Peyer's patch (tissue), 4 donors: ENCODE data around the gene MIR17HG. TPM values are rescaled to one million over a fixed set of nuclear protein-coding genes. Genes with fewer than 3 reads are reported as not detected.

ENCODE experiments used
- DNase-seq, 3 donors: peaks; one replicate each; pipeline ENCODE4 v3.0.0-alpha.2; 2017 to 2019
- H3K27ac ChIP-seq, 4 donors: fragments of 200-600 bp; sonication (generic); one replicate each; pipeline ENCODE4 v1.5.1; 2016 to 2019
- H3K27me3 ChIP-seq, 2 donors: fragments of 200-600 bp; sonication (generic); one replicate each; pipeline ENCODE4 v1.5.1; 2019
- H3K36me3 ChIP-seq, 3 donors: fragments of 200-600 bp; sonication (generic); one replicate each; pipeline ENCODE4 v1.5.1; 2016 to 2019
- H3K4me1 ChIP-seq, 4 donors: fragments of 200-600 bp; sonication (generic); one replicate each; pipeline ENCODE4 v1.5.1; 2016 to 2019
- H3K4me3 ChIP-seq, 4 donors: fragments of 200-600 bp; sonication (generic); 1 replicate in 3 of 4; 2 replicates in 1 of 4; pipeline ENCODE4 v1.5.1; 2016 to 2019; ENCODE audit warnings: mild to moderate bottlenecking in 1 of 4
- H3K9me3 ChIP-seq, 4 donors: fragments of 200-600 bp; sonication (generic); one replicate each; pipeline ENCODE4 v1.5.1; 2016 to 2019; ENCODE audit warnings: mild to moderate bottlenecking in 1 of 4
- CTCF ChIP-seq, 6 experiments: fragments of 450-650 bp in 4 of 6; fragments of 200-600 bp in 2 of 6; sonication (generic) in 1 of 6; IDR thresholded peaks; one replicate each; pipeline ENCODE4 v1.5.1; 2017 to 2019; ENCODE audit warnings: antibody characterized with exemption in 6 of 6, mild to moderate bottlenecking in 3 of 6, moderate library complexity in 1 of 6
- POLR2A ChIP-seq, 2 donors: fragments of 450-650 bp; IDR thresholded peaks; one replicate each; pipeline ENCODE4 v1.5.1; 2017; ENCODE audit warnings: antibody characterized with exemption in 2 of 2, mild to moderate bottlenecking in 2 of 2, moderate library complexity in 2 of 2
- total RNA-seq, 4 donors: library from RNA; depleted of rRNA; stranded (reverse); fragments of >200 nt; gene quantifications; one replicate each; pipeline ENCODE4 v1.1.0, GENCODE V29; 2016

Gene MIR17HG
- total RNA-seq, 4 donors from 2014 or later: 0.88 to 10.4 (median 4.5) TPM

DNA sequence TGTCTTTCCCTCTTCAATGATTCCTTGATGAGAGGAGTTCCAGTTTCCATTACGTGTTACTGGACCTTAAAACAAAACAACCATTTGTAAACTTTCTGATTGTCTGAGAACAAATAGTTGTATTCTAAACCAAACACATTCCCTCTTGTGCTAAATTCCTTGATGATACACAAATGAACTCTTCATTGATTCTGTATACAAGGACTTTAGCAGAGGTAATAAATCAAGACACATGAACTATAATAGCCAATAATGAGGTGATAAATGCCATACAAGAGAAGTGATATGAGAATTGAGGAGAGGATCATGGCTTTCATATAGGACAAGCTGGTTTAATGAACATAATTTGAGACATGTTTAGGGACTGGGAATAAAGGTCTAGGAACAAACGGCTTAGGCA, 37.4 kb downstream of the MIR17HG start:
- Histone ChIP-seq H3K9me3 (no peaks in the 10 kb centered on the region), H3K27me3 (no peaks in the 10 kb centered on the region), H3K27ac (no peak overlapping the region), H3K4me3 (no peak overlapping the region), H3K4me1 (no peaks in the 10 kb centered on the region), H3K36me3 (no peaks in the 10 kb centered on the region)
- no peak for DNase-seq
- TF ChIP-seq POLR2A (IDR thresholded peaks at IDR 0.05) (no peak), CTCF (IDR thresholded peaks at IDR 0.05) (no peak)

DNA sequence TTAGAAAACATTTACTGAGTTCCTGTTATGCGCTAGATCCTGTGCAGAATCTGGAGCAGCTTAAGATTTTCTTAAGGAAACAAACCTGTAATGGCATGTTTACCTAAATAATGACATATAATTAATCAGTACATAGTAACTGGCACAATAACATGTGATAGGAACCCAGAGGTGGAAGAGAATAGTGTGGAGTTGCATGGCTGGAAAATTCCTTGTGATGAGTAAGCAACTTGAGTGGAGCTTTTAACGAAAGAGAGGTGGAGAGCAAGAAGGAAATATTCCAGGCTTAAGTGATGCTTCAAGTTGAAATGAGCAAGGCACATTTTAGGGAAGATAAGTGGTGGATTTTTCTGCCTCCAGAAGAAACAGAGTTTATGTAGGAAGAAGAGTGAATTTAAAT, 41.7 kb downstream of the MIR17HG start:
- TF ChIP-seq CTCF (IDR thresholded peaks at IDR 0.05) (no peak), POLR2A (IDR thresholded peaks at IDR 0.05) (no peak)
- Histone ChIP-seq H3K4me3 (no peak overlapping the region), H3K27ac (no peak overlapping the region), H3K27me3 (no peaks in the 10 kb centered on the region), H3K36me3 (no peaks in the 10 kb centered on the region), H3K9me3 (no peaks in the 10 kb centered on the region), H3K4me1 (no peaks in the 10 kb centered on the region)
- DNase-seq: no peak

GRCh38 chr13:91397595-91397994, 50.1 kb downstream of the MIR17HG start:
- no peak overlapping the region for H3K4me3 ChIP-seq
- H3K4me1 ChIP-seq: peaks cover 0 to 17% (median 4%) of the 10 kb centered on the region in 4 donors
- no peak overlapping the region for H3K27ac ChIP-seq
- peaks cover 0 to 9% of the 10 kb centered on the region in 2 donors for H3K27me3 ChIP-seq
- no peaks in the 10 kb centered on the region for H3K36me3 ChIP-seq
- H3K9me3 ChIP-seq: no peaks in the 10 kb centered on the region
- TF ChIP-seq POLR2A (IDR thresholded peaks at IDR 0.05) (no peak), CTCF (IDR thresholded peaks at IDR 0.05) (no peak)
- no peak for DNase-seq

DNA sequence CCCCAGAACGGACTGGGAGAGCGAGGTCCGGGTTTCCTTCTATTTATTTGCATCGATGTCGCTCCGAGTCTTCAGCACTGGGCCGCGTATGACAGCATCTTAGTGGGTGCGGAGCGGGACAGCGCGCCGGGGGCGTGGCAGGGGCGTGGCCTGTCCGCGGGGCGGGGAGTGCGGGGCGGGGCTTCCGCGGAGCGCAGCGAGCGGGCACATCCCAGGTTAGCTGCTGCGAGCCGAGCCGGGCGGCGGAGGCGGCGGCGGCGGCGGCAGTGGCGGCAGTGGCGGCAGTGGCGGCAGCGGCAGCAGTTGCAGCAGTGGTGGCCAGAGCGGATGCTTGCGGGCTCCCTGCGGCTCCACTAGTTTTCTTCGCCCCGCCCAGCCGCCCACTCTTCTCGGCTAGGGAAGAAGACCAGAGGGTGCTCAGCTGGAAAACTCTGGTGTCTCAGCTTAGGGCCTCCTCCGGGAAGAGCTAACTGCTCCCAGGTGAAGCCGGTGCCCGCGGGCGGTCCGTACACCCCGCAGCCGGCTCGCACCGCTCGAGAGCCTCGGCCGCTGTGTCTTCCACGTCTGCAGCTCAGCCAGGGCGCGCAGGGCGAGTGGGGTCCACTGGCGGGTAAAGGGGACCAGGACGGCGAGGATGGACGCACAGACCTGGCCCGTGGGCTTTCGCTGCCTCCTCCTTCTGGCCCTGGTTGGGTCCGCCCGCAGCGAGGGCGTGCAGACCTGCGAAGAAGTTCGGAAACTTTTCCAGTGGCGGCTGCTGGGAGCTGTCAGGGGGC, 51.1 kb downstream of the MIR17HG start, which contains the start of gene GPC5:
GPC5 (plus strand) TSS at position 209 of the 776 bp plus-strand sequence.
- no peaks in the 10 kb centered on the region for H3K9me3 ChIP-seq
- no peak for TF ChIP-seq POLR2A (IDR thresholded peaks at IDR 0.05)
- no peak for TF ChIP-seq CTCF (IDR thresholded peaks at IDR 0.05)
- DNase-seq: peak; percentile 71 to 90 (median 88)
- peaks cover 0 to 17% (median 4%) of the 10 kb centered on the region in 4 donors for H3K4me1 ChIP-seq
- no peaks in the 10 kb centered on the region for H3K36me3 ChIP-seq
- H3K27ac ChIP-seq: peak within 1 kb of the TSS in 1 of 4 donors; percentile 22
- peak within 1 kb of the TSS; percentile 31 to 60 (median 50) for H3K4me3 ChIP-seq
- peaks cover 0 to 9% of the 10 kb centered on the region in 2 donors for H3K27me3 ChIP-seq

- Histone ChIP-seq H3K4me3 (peak overlapping the region; percentile 31 to 60 (median 50)), H3K27ac (peak overlapping the region in 1 of 4 donors; percentile 22), H3K9me3 (no peaks in the 10 kb centered on the region), H3K4me1 (peaks cover 0 to 17% (median 4%) of the 10 kb centered on the region in 4 donors), H3K27me3 (peaks cover 0 to 9% of the 10 kb centered on the region in 2 donors), H3K36me3 (no peaks in the 10 kb centered on the region)
- TF ChIP-seq POLR2A (IDR thresholded peaks at IDR 0.05) (no peak), CTCF (IDR thresholded peaks at IDR 0.05) (no peak)
- DNase-seq: no peak
Observed at GRCh38 chr13:91399189-91400062, 51.9 kb downstream of the MIR17HG start.
